Endothelial cell of umbilical vein (primary cell): ENCODE measurements around the gene NBEAL2. TPM values are rescaled to one million over a fixed set of nuclear protein-coding genes. Genes with fewer than 3 reads are reported as not detected.

Source experiments
- BruUV-seq: library from RNA; stranded (reverse); fragments of 400-500 nt; replicated peaks from 2 replicates; lab custom pipeline; 2021; lab: Mats Ljungman, UMichigan
- CTCF ChIA-PET: fragments of 300-600, 350-600 bp; sonication (Branson Sonifier 250); formaldehyde crosslinking; loops from one replicate; lab custom pipeline; 2021; ENCODE audit warnings: antibody characterized with exemption, inconsistent platforms; lab: Charles Lee
- POLR2A ChIA-PET: fragments of 300-600, 350-600 bp; sonication (Branson Sonifier 250); formaldehyde crosslinking; loops from one replicate; lab custom pipeline; 2021; ENCODE audit warnings: antibody characterized with exemption, inconsistent platforms; lab: Charles Lee
- DNase-seq: peaks from one replicate; pipeline ENCODE4 v3.0.0-alpha.2; 2011; ENCODE audit warnings: low read depth, low spot score
- FAIRE-seq: peaks from 2 replicates; lab custom pipeline; 2011; peaks lifted over from hg19 to GRCh38; lab: Jason Lieb, UNC
- H2AFZ ChIP-seq: 2 replicates; pipeline ENCODE4 v1.6.0; 2012; ENCODE audit warnings: low read depth, low read length, control low read depth, inconsistent platforms
- H3K27ac ChIP-seq: 2 replicates; pipeline ENCODE4 v1.5.1; 2011; ENCODE audit warnings: low read depth, mild to moderate bottlenecking, control low read depth, low read length, moderate library complexity; ENCODE audit not compliant: insufficient read depth
- H3K27me3 ChIP-seq, 2 experiments: 2 replicates each; pipeline versions ENCODE4 v1.6.0 to v1.6.1; 2011; ENCODE audit warnings: low read length in 2 of 2, mixed read lengths in 1 of 2; ENCODE audit not compliant: control insufficient read depth in 2 of 2, insufficient read depth in 2 of 2
- H3K36me3 ChIP-seq, 2 experiments: 2 replicates in 1 of 2; 3 replicates in 1 of 2; pipeline ENCODE4 v1.5.1; 2011; ENCODE audit warnings: low read length in 2 of 2, mild to moderate bottlenecking in 1 of 2, moderate library complexity in 1 of 2; ENCODE audit not compliant: control insufficient read depth in 2 of 2, insufficient read depth in 2 of 2; ENCODE audit errors: extremely low read depth in 1 of 2
- H3K4me1 ChIP-seq: 3 replicates; pipeline ENCODE4 v1.5.1; 2011; ENCODE audit warnings: mild to moderate bottlenecking, low read length; ENCODE audit not compliant: control insufficient read depth, insufficient read depth; ENCODE audit errors: extremely low read depth
- H3K4me2 ChIP-seq: 2 replicates; pipeline ENCODE4 v1.6.1; 2011; ENCODE audit warnings: low read length, control low read depth, mixed read lengths; ENCODE audit not compliant: insufficient read depth
- H3K4me3 ChIP-seq, 3 experiments: fragments of 200-600 bp in 1 of 3; sonication (generic), shearing (Covaris generic) in 1 of 3; replicated peaks in 1 of 3; 2 replicates each; pipeline ENCODE4 v1.5.1; 2011 to 2016; ENCODE audit warnings: control low read depth in 3 of 3, low read length in 3 of 3, mild to moderate bottlenecking in 2 of 3, inconsistent platforms in 1 of 3, low read depth in 1 of 3, moderate library complexity in 1 of 3; ENCODE audit not compliant: insufficient read depth in 1 of 3
- H3K79me2 ChIP-seq: 2 replicates; pipeline ENCODE4 v1.6.0; 2012; ENCODE audit warnings: low read length, inconsistent platforms; ENCODE audit not compliant: control insufficient read depth, insufficient read depth
- H3K9ac ChIP-seq: replicated peaks from 2 replicates; pipeline ENCODE3; 2011; ENCODE audit warnings: low read length, control low read depth; ENCODE audit not compliant: insufficient read depth; ENCODE audit errors: extremely low read depth
- H3K9me1 ChIP-seq: replicated peaks from 3 replicates; pipeline ENCODE4 v1.6.0; 2011; ENCODE audit warnings: mild to moderate bottlenecking, low read length; ENCODE audit not compliant: control insufficient read depth, insufficient read depth; ENCODE audit errors: extremely low read depth
- H3K9me3 ChIP-seq: replicated peaks from 2 replicates; pipeline ENCODE4 v1.5.1; 2012; ENCODE audit warnings: low read length, inconsistent platforms; ENCODE audit not compliant: control insufficient read depth, insufficient read depth
- H4K20me1 ChIP-seq: replicated peaks from 2 replicates; pipeline ENCODE3; 2011; ENCODE audit warnings: mild to moderate bottlenecking, low read length; ENCODE audit not compliant: control insufficient read depth, insufficient read depth; ENCODE audit errors: extremely low read depth
- EZH2 ChIP-seq: IDR thresholded peaks from 2 replicates; pipeline ENCODE4 v1.6.1; 2012; ENCODE audit warnings: borderline replicate concordance, low read depth, mild to moderate bottlenecking, moderate library complexity, low read length, inconsistent platforms; ENCODE audit not compliant: severe bottlenecking
- FOS ChIP-seq: IDR thresholded peaks from 2 replicates; pipeline ENCODE4 v1.6.1; 2011; ENCODE audit warnings: mild to moderate bottlenecking, low read length, moderate library complexity, borderline replicate concordance; ENCODE audit not compliant: insufficient read depth
- GATA2 ChIP-seq: IDR thresholded peaks from 2 replicates; pipeline ENCODE4 v1.7.0; 2011; ENCODE audit warnings: low read depth, mild to moderate bottlenecking, moderate library complexity, mixed read lengths, low read length; ENCODE audit not compliant: insufficient read length, insufficient read depth
- JUN ChIP-seq: IDR thresholded peaks from 2 replicates; pipeline ENCODE4 v1.6.1; 2011; ENCODE audit warnings: borderline replicate concordance, low read depth; ENCODE audit not compliant: insufficient read length, insufficient read depth
- MYC ChIP-seq: IDR thresholded peaks from one replicate; pipeline ENCODE4 v1.6.1; 2011; ENCODE audit warnings: mild to moderate bottlenecking, low read depth, low read length
- POLR2A ChIP-seq: IDR thresholded peaks from 2 replicates; pipeline ENCODE4 v1.6.1; 2012; ENCODE audit warnings: low read depth, mild to moderate bottlenecking, control low read depth, low read length
- POLR2AphosphoS5 ChIP-seq: IDR thresholded peaks from 2 replicates; pipeline ENCODE4 v1.6.1; 2012; ENCODE audit warnings: low read depth, mild to moderate bottlenecking, control low read depth, low read length, moderate library complexity; ENCODE audit not compliant: insufficient read depth
- dilution Hi-C: fragments of 300-500 bp; cut with MboI; formaldehyde crosslinking; loops from one replicate; pipeline ENCODE4 v1.15.0; 2019; ENCODE audit warnings: low sequenced_read_pairs; ENCODE audit not compliant: extremely low pct_ligation_motif_present
- intact Hi-C: fragments of 100-400 bp; cut with micrococcal nuclease; formaldehyde crosslinking; loops from one replicate; pipeline ENCODE4 v1.10.0; 2022
- polyA plus RNA-seq, 4 experiments: library from polyadenylated mRNA; depleted of rRNA in 3 of 4; stranded (reverse) in 3 of 4; unstranded in 1 of 4; fragments of >200 nt; gene quantifications; 2 replicates each; pipeline versions ENCODE4 v1.2.1 to v1.2.3, GENCODE V29; 2011 to 2012; ENCODE audit warnings: missing spikeins in 1 of 4
- total RNA-seq: library from RNA; stranded (reverse); gene quantifications from 2 replicates; pipeline ENCODE4 v1.2.3, GENCODE V29; 2021
- TF ChIP-seq, protein P1 (sequence below), 2 donors: IDR thresholded peaks; 1 replicate in 1 of 2; 2 replicates in 1 of 2; pipeline ENCODE4 v1.5.1; 2011; ENCODE audit warnings: low read length in 2 of 2, mild to moderate bottlenecking in 2 of 2, moderate library complexity in 2 of 2, control low read depth in 1 of 2, inconsistent platforms in 1 of 2, low read depth in 1 of 2; ENCODE audit not compliant: insufficient read depth in 1 of 2; ENCODE audit errors: extremely low read depth in 1 of 2
- TF ChIP-seq, protein P2 (sequence below): IDR thresholded peaks from 2 replicates; pipeline ENCODE4 v1.6.1; 2011; ENCODE audit not compliant: insufficient read depth, insufficient read length

The NBEAL2 gene
- total and polyA plus RNA-seq, 2 donors (not counting 3 experiments of a cell fraction or from before 2014, with no cell fraction given) = 48.0 to 84.7 TPM

GRCh38 chr3:46965151-46965550 is 14.3 kb upstream of the NBEAL2 start:
- FAIRE-seq = no peak
- POLR2A ChIA-PET = no interaction called here

More at GRCh38 chr3:46965151-46965550, 14.3 kb upstream of the NBEAL2 start:
- no peak overlapping the region for H3K4me2 ChIP-seq
- no peaks in the 10 kb centered on the region for H3K9me1 ChIP-seq
- no peaks in the 10 kb centered on the region for H3K27me3 ChIP-seq
- CTCF ChIA-PET = interaction anchor here (1.0 to 1.6 kb wide), 3 partner anchors 19 to 42 kb away, joined by 3 to 4 read pairs (median 4); no protein-coding TSS in a partner anchor
- BruUV-seq = no TSS peak
- intact Hi-C loops = no loop called here
- H3K4me1 ChIP-seq = peaks cover 17% of the 10 kb centered on the region
- H3K79me2 ChIP-seq = peaks cover 80% of the 10 kb centered on the region
- H3K9ac ChIP-seq = no peak overlapping the region
- H3K27ac ChIP-seq = no peak overlapping the region
- H4K20me1 ChIP-seq = peaks cover 6% of the 10 kb centered on the region
- no peak for DNase-seq
- dilution Hi-C loops = no loop called here
- no peak overlapping the region for H3K4me3 ChIP-seq
- TF ChIP-seq POLR2AphosphoS5 (no peak), GATA2 (no peak), JUN (no peak), FOS (no peak), EZH2 (no peak), POLR2A (no peak), MYC (no peak)
- TF ChIP-seq, protein P1, sequence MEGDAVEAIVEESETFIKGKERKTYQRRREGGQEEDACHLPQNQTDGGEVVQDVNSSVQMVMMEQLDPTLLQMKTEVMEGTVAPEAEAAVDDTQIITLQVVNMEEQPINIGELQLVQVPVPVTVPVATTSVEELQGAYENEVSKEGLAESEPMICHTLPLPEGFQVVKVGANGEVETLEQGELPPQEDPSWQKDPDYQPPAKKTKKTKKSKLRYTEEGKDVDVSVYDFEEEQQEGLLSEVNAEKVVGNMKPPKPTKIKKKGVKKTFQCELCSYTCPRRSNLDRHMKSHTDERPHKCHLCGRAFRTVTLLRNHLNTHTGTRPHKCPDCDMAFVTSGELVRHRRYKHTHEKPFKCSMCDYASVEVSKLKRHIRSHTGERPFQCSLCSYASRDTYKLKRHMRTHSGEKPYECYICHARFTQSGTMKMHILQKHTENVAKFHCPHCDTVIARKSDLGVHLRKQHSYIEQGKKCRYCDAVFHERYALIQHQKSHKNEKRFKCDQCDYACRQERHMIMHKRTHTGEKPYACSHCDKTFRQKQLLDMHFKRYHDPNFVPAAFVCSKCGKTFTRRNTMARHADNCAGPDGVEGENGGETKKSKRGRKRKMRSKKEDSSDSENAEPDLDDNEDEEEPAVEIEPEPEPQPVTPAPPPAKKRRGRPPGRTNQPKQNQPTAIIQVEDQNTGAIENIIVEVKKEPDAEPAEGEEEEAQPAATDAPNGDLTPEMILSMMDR (IDR thresholded peaks at IDR 0.05; ENCODE audit: extremely low read depth in 1 of 2, insufficient read depth in 1 of 2, low read depth in 1 of 2, low read length in 2 of 2) = no peak
- TF ChIP-seq, protein P2, sequence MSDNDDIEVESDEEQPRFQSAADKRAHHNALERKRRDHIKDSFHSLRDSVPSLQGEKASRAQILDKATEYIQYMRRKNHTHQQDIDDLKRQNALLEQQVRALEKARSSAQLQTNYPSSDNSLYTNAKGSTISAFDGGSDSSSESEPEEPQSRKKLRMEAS = no peak
- H3K9me3 ChIP-seq = no peaks in the 10 kb centered on the region
- H3K36me3 ChIP-seq = no peaks in the 10 kb centered on the region
- no peak overlapping the region for H2AFZ ChIP-seq
